GM12892 (cell line): Measurements from ENCODE around the gene CHAC2.

ENCODE experiments used
- POLR2A ChIP-seq: IDR thresholded peaks from 2 replicates; pipeline ENCODE4 v1.6.1; 2011; ENCODE audit warnings: low read depth, low read length, control low read depth
- POLR2AphosphoS5 ChIP-seq: IDR thresholded peaks from 2 replicates; pipeline ENCODE4 v1.6.1; 2011; ENCODE audit warnings: low read depth, low read length, control low read depth
- TAF1 ChIP-seq: IDR thresholded peaks from 2 replicates; pipeline ENCODE4 v1.6.1; 2011; ENCODE audit warnings: low read depth, mild to moderate bottlenecking, control low read depth, low read length, borderline replicate concordance

DNA sequence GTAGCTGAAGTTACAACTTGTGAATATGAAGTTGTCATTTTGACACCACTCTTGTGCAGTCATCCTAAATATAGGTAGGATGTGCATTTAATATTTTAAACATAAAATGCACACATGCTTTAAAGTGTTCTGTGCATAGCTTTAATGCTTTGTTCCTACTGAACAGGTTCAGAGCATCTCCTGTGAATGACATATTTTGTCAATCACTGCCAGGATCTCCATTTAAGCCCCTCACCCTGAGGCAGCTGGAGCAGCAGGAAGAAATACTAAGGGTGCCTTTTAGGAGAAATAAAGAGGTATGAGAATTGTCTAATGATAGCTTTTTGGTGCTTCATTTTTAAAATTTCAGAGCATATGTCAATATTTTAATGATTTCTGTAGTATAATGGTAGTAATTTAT, 33.9 kb downstream of the CHAC2 start:
- no peak for TF ChIP-seq POLR2AphosphoS5
- TF ChIP-seq POLR2A = no peak
- TF ChIP-seq TAF1 = no peak
